Endothelial cell of umbilical vein (primary cell): ENCODE results near the gene C3orf20. TPM values are rescaled to one million over a fixed set of nuclear protein-coding genes. Genes with fewer than 3 reads are reported as not detected.

Experiments
- BruUV-seq: library from RNA; stranded (reverse); fragments of 400-500 nt; replicated peaks from 2 replicates; lab custom pipeline; 2021; lab: Mats Ljungman, UMichigan
- CTCF ChIA-PET: fragments of 300-600, 350-600 bp; sonication (Branson Sonifier 250); formaldehyde crosslinking; loops from one replicate; lab custom pipeline; 2021; ENCODE audit warnings: antibody characterized with exemption, inconsistent platforms; lab: Charles Lee
- POLR2A ChIA-PET: fragments of 300-600, 350-600 bp; sonication (Branson Sonifier 250); formaldehyde crosslinking; loops from one replicate; lab custom pipeline; 2021; ENCODE audit warnings: antibody characterized with exemption, inconsistent platforms; lab: Charles Lee
- DNase-seq: peaks from one replicate; pipeline ENCODE4 v3.0.0-alpha.2; 2011; ENCODE audit warnings: low read depth, low spot score
- FAIRE-seq: peaks from 2 replicates; lab custom pipeline; 2011; peaks lifted over from hg19 to GRCh38; lab: Jason Lieb, UNC
- H2AFZ ChIP-seq: 2 replicates; pipeline ENCODE4 v1.6.0; 2012; ENCODE audit warnings: low read depth, low read length, control low read depth, inconsistent platforms
- H3K27ac ChIP-seq: 2 replicates; pipeline ENCODE4 v1.5.1; 2011; ENCODE audit warnings: low read depth, mild to moderate bottlenecking, control low read depth, low read length, moderate library complexity; ENCODE audit not compliant: insufficient read depth
- H3K27me3 ChIP-seq, 2 experiments: 2 replicates each; pipeline versions ENCODE4 v1.6.0 to v1.6.1; 2011; ENCODE audit warnings: low read length in 2 of 2, mixed read lengths in 1 of 2; ENCODE audit not compliant: control insufficient read depth in 2 of 2, insufficient read depth in 2 of 2
- H3K36me3 ChIP-seq, 2 experiments: 2 replicates in 1 of 2; 3 replicates in 1 of 2; pipeline ENCODE4 v1.5.1; 2011; ENCODE audit warnings: low read length in 2 of 2, mild to moderate bottlenecking in 1 of 2, moderate library complexity in 1 of 2; ENCODE audit not compliant: control insufficient read depth in 2 of 2, insufficient read depth in 2 of 2; ENCODE audit errors: extremely low read depth in 1 of 2
- H3K4me1 ChIP-seq: 3 replicates; pipeline ENCODE4 v1.5.1; 2011; ENCODE audit warnings: mild to moderate bottlenecking, low read length; ENCODE audit not compliant: control insufficient read depth, insufficient read depth; ENCODE audit errors: extremely low read depth
- H3K4me2 ChIP-seq: 2 replicates; pipeline ENCODE4 v1.6.1; 2011; ENCODE audit warnings: low read length, control low read depth, mixed read lengths; ENCODE audit not compliant: insufficient read depth
- H3K4me3 ChIP-seq, 3 experiments: fragments of 200-600 bp in 1 of 3; sonication (generic), shearing (Covaris generic) in 1 of 3; replicated peaks in 1 of 3; 2 replicates each; pipeline ENCODE4 v1.5.1; 2011 to 2016; ENCODE audit warnings: control low read depth in 3 of 3, low read length in 3 of 3, mild to moderate bottlenecking in 2 of 3, inconsistent platforms in 1 of 3, low read depth in 1 of 3, moderate library complexity in 1 of 3; ENCODE audit not compliant: insufficient read depth in 1 of 3
- H3K79me2 ChIP-seq: 2 replicates; pipeline ENCODE4 v1.6.0; 2012; ENCODE audit warnings: low read length, inconsistent platforms; ENCODE audit not compliant: control insufficient read depth, insufficient read depth
- H3K9ac ChIP-seq: replicated peaks from 2 replicates; pipeline ENCODE3; 2011; ENCODE audit warnings: low read length, control low read depth; ENCODE audit not compliant: insufficient read depth; ENCODE audit errors: extremely low read depth
- H3K9me1 ChIP-seq: replicated peaks from 3 replicates; pipeline ENCODE4 v1.6.0; 2011; ENCODE audit warnings: mild to moderate bottlenecking, low read length; ENCODE audit not compliant: control insufficient read depth, insufficient read depth; ENCODE audit errors: extremely low read depth
- H3K9me3 ChIP-seq: replicated peaks from 2 replicates; pipeline ENCODE4 v1.5.1; 2012; ENCODE audit warnings: low read length, inconsistent platforms; ENCODE audit not compliant: control insufficient read depth, insufficient read depth
- H4K20me1 ChIP-seq: replicated peaks from 2 replicates; pipeline ENCODE3; 2011; ENCODE audit warnings: mild to moderate bottlenecking, low read length; ENCODE audit not compliant: control insufficient read depth, insufficient read depth; ENCODE audit errors: extremely low read depth
- MYC ChIP-seq: IDR thresholded peaks from one replicate; pipeline ENCODE4 v1.6.1; 2011; ENCODE audit warnings: mild to moderate bottlenecking, low read depth, low read length
- POLR2AphosphoS5 ChIP-seq: IDR thresholded peaks from 2 replicates; pipeline ENCODE4 v1.6.1; 2012; ENCODE audit warnings: low read depth, mild to moderate bottlenecking, control low read depth, low read length, moderate library complexity; ENCODE audit not compliant: insufficient read depth
- dilution Hi-C: fragments of 300-500 bp; cut with MboI; formaldehyde crosslinking; loops from one replicate; pipeline ENCODE4 v1.15.0; 2019; ENCODE audit warnings: low sequenced_read_pairs; ENCODE audit not compliant: extremely low pct_ligation_motif_present
- intact Hi-C: fragments of 100-400 bp; cut with micrococcal nuclease; formaldehyde crosslinking; loops from one replicate; pipeline ENCODE4 v1.10.0; 2022
- polyA plus RNA-seq, 4 experiments: library from polyadenylated mRNA; depleted of rRNA in 3 of 4; stranded (reverse) in 3 of 4; unstranded in 1 of 4; fragments of >200 nt; gene quantifications; 2 replicates each; pipeline versions ENCODE4 v1.2.1 to v1.2.3, GENCODE V29; 2011 to 2012; ENCODE audit warnings: missing spikeins in 1 of 4
- total RNA-seq: library from RNA; stranded (reverse); gene quantifications from 2 replicates; pipeline ENCODE4 v1.2.3, GENCODE V29; 2021
- TF ChIP-seq, protein P1 (sequence below), 2 donors: IDR thresholded peaks; 1 replicate in 1 of 2; 2 replicates in 1 of 2; pipeline ENCODE4 v1.5.1; 2011; ENCODE audit warnings: low read length in 2 of 2, mild to moderate bottlenecking in 2 of 2, moderate library complexity in 2 of 2, control low read depth in 1 of 2, inconsistent platforms in 1 of 2, low read depth in 1 of 2; ENCODE audit not compliant: insufficient read depth in 1 of 2; ENCODE audit errors: extremely low read depth in 1 of 2

The C3orf20 gene
- total and polyA plus RNA-seq, 2 donors (not counting 3 experiments of a cell fraction or from before 2014, with no cell fraction given) = not detected

DNA sequence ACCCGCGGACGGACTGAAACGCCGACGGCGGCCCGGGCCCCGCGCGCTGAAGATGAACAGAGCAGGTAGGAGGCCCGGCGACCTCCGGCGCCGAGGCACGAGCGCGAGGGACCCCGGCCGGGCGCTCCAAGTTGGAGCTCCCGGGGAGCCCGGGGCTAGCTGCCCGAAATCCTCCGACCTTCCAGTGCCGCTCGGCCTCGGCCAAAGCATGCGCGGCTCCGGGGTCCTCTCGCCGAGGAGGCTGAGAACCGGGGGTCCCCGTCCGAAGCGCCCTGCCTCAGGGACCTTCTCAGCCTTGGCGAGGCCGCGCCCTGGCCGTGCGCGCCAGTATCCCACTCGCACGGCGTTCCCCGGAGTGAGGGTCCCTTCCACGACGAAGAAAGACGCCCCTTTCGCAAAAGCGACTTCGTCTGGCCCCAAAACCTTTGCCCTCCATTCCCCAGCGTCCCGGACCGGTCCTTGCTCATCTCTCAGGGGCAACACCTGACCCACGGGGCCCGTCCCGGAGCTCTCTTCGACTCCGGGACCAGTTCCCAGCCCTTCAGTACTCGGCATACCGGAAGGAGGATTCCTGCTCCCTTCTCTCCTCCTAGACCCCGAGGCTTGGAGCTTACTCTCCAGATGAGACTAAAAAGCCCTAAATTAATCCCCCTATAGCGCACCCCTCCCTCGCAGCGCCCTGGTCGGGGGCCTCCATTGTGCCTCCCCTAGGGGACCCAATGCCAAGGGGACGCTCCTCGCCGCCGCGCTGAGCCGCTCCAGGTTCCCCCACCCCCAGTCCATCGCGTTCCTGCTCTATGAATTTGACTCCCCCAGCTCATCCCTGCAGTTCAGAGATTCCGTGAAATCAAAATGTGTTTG lies 136.1 kb downstream of the C3orf20 start:
- H3K79me2 ChIP-seq = peaks cover 52% of the 10 kb centered on the region
- H3K4me2 ChIP-seq = peak overlapping the region; percentile 95
- no peaks in the 10 kb centered on the region for H3K9me1 ChIP-seq
- BruUV-seq = no TSS peak
- no peaks in the 10 kb centered on the region for H3K9me3 ChIP-seq
- peaks cover 43% of the 10 kb centered on the region for H3K4me1 ChIP-seq
- ChIA-PET POLR2A (no interaction called here), CTCF (interaction anchor here (0.6 to 1.7 kb wide), 6 partner anchors 12 to 110 kb away, joined by 3 to 7 read pairs (median 4); no protein-coding TSS in a partner anchor)
- FAIRE-seq (peak; percentile 62), DNase-seq (peak; percentile 53)
- TF ChIP-seq POLR2AphosphoS5 (peak; percentile 2), MYC (no peak)
- TF ChIP-seq, protein P1, sequence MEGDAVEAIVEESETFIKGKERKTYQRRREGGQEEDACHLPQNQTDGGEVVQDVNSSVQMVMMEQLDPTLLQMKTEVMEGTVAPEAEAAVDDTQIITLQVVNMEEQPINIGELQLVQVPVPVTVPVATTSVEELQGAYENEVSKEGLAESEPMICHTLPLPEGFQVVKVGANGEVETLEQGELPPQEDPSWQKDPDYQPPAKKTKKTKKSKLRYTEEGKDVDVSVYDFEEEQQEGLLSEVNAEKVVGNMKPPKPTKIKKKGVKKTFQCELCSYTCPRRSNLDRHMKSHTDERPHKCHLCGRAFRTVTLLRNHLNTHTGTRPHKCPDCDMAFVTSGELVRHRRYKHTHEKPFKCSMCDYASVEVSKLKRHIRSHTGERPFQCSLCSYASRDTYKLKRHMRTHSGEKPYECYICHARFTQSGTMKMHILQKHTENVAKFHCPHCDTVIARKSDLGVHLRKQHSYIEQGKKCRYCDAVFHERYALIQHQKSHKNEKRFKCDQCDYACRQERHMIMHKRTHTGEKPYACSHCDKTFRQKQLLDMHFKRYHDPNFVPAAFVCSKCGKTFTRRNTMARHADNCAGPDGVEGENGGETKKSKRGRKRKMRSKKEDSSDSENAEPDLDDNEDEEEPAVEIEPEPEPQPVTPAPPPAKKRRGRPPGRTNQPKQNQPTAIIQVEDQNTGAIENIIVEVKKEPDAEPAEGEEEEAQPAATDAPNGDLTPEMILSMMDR (IDR thresholded peaks at IDR 0.05; ENCODE audit: extremely low read depth in 1 of 2, insufficient read depth in 1 of 2, low read depth in 1 of 2, low read length in 2 of 2) = no peak
- peak overlapping the region; percentile 77 to 94 (median 87) for H3K4me3 ChIP-seq
- H4K20me1 ChIP-seq = no peaks in the 10 kb centered on the region
- peak overlapping the region; percentile 75 for H3K9ac ChIP-seq
- intact Hi-C loops (loop anchor here (1.0 to 5.0 kb wide), 4 partner anchors 20 to 110 kb away; no protein-coding TSS in a partner anchor), dilution Hi-C loops (no loop called here)
- peak overlapping the region; percentile 62 for H3K27ac ChIP-seq
- peak overlapping the region; percentile 71 for H2AFZ ChIP-seq
- H3K36me3 ChIP-seq = peaks cover 0 to 11% of the 10 kb centered on the region in 2 experiments
- H3K27me3 ChIP-seq = no peaks in the 10 kb centered on the region
